ENCODE measurements around the gene TMTC4. TPM values are rescaled to one million over a fixed set of nuclear protein-coding genes. Genes with fewer than 3 reads are reported as not detected.

Gene TMTC4
- total RNA-seq, 1 donor from 2014 or later: 44.8 TPM

GRCh38 chr13:100668408-100668807, 6.2 kb downstream of the TMTC4 start:
- DNase-seq (ENCODE audit: low read depth, low spot score): peak; percentile 61

- no peak for DNase-seq (ENCODE audit: low read depth, low spot score)
These were observed 6.7 kb downstream of the TMTC4 start for GRCh38 chr13:100667894-100668293.

- no peak for DNase-seq (ENCODE audit: low read depth, low spot score)
These were observed 8.5 kb downstream of the TMTC4 start for GRCh38 chr13:100666124-100666523.

- DNase-seq (ENCODE audit: low read depth, low spot score): no peak
These were observed 9.2 kb downstream of the TMTC4 start for GRCh38 chr13:100665403-100665802.

GRCh38 chr13:100664171-100664900, 10.3 kb downstream of the TMTC4 start:
- DNase-seq (ENCODE audit: low read depth, low spot score): no peak

- DNase-seq (ENCODE audit: low read depth, low spot score): no peak
These were observed 12.0 kb downstream of the TMTC4 start for GRCh38 chr13:100662468-100663211.

- no peak for DNase-seq (ENCODE audit: low read depth, low spot score)
These were observed 13.8 kb downstream of the TMTC4 start for GRCh38 chr13:100660761-100661160.

GRCh38 chr13:100659578-100659977, 15.0 kb downstream of the TMTC4 start:
- no peak for DNase-seq (ENCODE audit: low read depth, low spot score)

GRCh38 chr13:100658363-100658762, 16.2 kb downstream of the TMTC4 start:
- DNase-seq (ENCODE audit: low read depth, low spot score): no peak

GRCh38 chr13:100657881-100658315, 16.7 kb downstream of the TMTC4 start:
- DNase-seq (ENCODE audit: low read depth, low spot score): no peak

GRCh38 chr13:100652510-100652909, 22.1 kb downstream of the TMTC4 start:
- DNase-seq (ENCODE audit: low read depth, low spot score): no peak

GRCh38 chr13:100650326-100650725, 24.3 kb downstream of the TMTC4 start:
- no peak for DNase-seq (ENCODE audit: low read depth, low spot score)

GRCh38 chr13:100648354-100648753, 26.2 kb downstream of the TMTC4 start:
- DNase-seq (ENCODE audit: low read depth, low spot score): no peak

GRCh38 chr13:100646871-100647270, 27.7 kb downstream of the TMTC4 start:
- no peak for DNase-seq (ENCODE audit: low read depth, low spot score)

- peak; percentile 8 for DNase-seq (ENCODE audit: low read depth, low spot score)
These were observed 28.4 kb downstream of the TMTC4 start for GRCh38 chr13:100646030-100646673.

- DNase-seq (ENCODE audit: low read depth, low spot score): no peak
These were observed 29.2 kb downstream of the TMTC4 start for GRCh38 chr13:100645382-100645781.

GRCh38 chr13:100644371-100644770, 30.2 kb downstream of the TMTC4 start:
- DNase-seq (ENCODE audit: low read depth, low spot score): no peak

GRCh38 chr13:100637796-100638195, 36.8 kb downstream of the TMTC4 start:
- no peak for DNase-seq (ENCODE audit: low read depth, low spot score)

GRCh38 chr13:100637380-100637779, 37.2 kb downstream of the TMTC4 start:
- DNase-seq (ENCODE audit: low read depth, low spot score): no peak

GRCh38 chr13:100636441-100636840, 38.2 kb downstream of the TMTC4 start:
- no peak for DNase-seq (ENCODE audit: low read depth, low spot score)

GRCh38 chr13:100636004-100636403, 38.6 kb downstream of the TMTC4 start:
- no peak for DNase-seq (ENCODE audit: low read depth, low spot score)

- no peak for DNase-seq (ENCODE audit: low read depth, low spot score)
These were observed 39.9 kb downstream of the TMTC4 start for GRCh38 chr13:100634696-100635095.

Measured in pulmonary artery endothelial cell (primary cell).